Esophagus squamous epithelium (tissue), 4 donors: ENCODE results near the gene IDNK.

Experiments used
- CTCF ChIP-seq, 6 experiments: fragments of 450-650 bp in 4 of 6; fragments of 200-600 bp in 2 of 6; sonication (generic) in 2 of 6; IDR thresholded peaks; one replicate each; pipeline ENCODE4 v1.5.1; 2016 to 2019; ENCODE audit warnings: antibody characterized with exemption in 6 of 6, mild to moderate bottlenecking in 4 of 6, moderate library complexity in 4 of 6
- POLR2A ChIP-seq, 4 donors: fragments of 450-650 bp; IDR thresholded peaks; one replicate each; pipeline ENCODE4 v1.6.1; 2017; ENCODE audit warnings: antibody characterized with exemption in 4 of 4, mild to moderate bottlenecking in 4 of 4, moderate library complexity in 3 of 4

- TF ChIP-seq CTCF (IDR thresholded peaks at IDR 0.05) (no peak), POLR2A (IDR thresholded peaks at IDR 0.05) (no peak)
These were observed 5.6 kb downstream of the IDNK start for GRCh38 chr9:83628540-83628939.
